HPDE6-E6E7 (cell line): Measurements from ENCODE around the gene MEX3D.

Experiments
- DNase-seq: peaks from one replicate; pipeline ENCODE4 v3.0.0; 2011; ENCODE audit warnings: missing footprints; ENCODE audit errors: extremely low spot score

MEX3D gene

DNA sequence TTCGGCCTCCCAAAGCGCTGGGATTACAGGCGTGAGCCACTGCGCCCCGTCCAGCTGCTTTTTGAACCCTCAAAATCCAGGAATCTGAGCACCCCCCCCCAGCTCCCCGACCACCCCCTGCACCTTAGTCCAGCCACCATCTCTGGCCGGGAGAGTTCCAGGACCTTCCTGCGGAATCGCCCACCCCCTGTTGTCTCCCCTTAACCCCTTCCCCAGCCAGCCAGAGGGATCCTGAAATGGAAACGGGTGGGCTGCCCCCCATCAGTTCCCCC lies 25.3 kb upstream of the MEX3D start:
- no peak for DNase-seq

DNA sequence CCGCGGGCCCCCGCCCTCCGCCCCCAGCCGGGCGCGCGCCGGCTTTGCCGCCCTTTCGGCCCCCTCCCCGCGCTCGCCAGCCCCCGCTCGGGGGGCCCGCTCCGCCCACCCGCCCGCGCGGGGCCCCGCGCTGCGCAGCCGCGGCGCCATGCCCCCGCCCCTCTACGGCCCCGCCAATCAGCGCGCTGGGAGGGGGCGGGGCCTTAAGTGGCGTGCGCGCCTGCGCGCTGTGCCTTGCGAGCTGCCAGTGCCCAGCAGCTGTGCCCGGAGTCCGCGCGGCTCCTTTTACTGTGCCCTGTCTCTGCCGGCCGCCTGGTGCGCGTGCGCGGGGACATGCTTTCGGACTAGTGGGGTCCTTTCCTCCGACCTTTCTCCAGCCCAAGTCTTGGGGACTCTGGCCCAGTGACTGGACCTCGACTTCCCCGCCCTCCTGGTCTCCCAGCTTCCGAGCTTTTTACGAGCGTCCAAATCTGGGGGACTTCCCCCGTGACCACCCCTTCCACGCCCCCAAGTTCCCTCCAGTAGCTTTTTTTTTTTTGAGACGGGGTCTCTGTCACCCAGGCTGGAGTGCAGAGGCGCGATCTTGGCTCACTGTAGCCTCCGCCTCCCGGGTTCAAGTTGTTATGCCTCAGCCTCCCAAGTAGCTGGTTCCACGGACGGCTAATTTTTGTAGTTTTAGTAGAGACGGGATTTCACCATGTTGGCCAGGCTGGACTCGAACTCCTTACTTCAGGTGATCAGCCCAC lies 24.8 kb upstream of the MEX3D start, which contains the start of gene MBD3:
Gene MBD3 (minus strand): TSS at position 111 of the 746 bp plus-strand sequence. CDS start 234 bp downstream, outside the sequence.
- DNase-seq: peak; percentile 91

- peak; percentile 87 for DNase-seq
Observed at GRCh38 chr19:1592024-1592754, 24.1 kb upstream of the MEX3D start.

GRCh38 chr19:1591421-1592023 lies 23.4 kb upstream of the MEX3D start:
- DNase-seq: no peak

- DNase-seq: no peak
Observed at GRCh38 chr19:1590641-1591397, 22.7 kb upstream of the MEX3D start.

GRCh38 chr19:1587872-1588271 lies 19.7 kb upstream of the MEX3D start:
- no peak for DNase-seq

- DNase-seq: no peak
Observed at GRCh38 chr19:1585243-1585580, 17.1 kb upstream of the MEX3D start.

DNA sequence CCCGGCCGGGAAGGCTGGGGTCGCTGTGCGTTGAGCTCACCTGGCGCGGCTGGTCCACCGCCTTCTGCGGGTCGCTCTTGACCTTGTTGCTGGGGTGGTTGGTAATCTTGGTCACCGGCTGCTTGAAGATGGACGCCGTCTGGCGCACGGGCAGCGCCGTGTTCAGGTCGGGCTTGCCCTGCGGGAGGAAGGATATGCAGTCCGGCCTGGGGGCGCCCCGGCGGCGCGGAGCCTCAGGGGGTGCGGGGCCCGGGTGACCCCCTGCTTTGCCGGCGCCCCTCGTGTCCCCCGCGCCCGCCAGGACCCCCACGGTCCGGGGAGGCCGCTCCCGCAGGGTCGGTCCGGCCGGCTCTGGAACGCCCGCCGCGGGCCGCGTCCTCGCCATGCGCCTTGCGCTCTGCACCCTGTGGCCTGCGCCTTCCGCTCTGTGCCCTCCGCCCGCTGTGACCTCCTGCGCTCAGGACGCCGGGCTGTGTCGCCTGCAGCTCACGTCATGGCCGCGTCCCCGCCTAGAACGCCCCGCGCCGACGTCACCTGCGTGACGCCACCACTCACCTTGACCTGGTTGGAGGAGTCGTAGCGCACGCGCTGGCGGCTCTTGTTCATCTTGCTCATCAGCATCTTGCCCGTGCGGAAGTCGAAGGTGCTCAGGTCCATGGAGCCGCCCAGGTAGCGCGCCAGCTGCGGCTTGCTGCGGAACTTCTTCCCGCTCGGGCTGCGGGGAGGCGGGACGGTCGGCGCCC lies 16.5 kb upstream of the MEX3D start:
- DNase-seq: no peak

DNA sequence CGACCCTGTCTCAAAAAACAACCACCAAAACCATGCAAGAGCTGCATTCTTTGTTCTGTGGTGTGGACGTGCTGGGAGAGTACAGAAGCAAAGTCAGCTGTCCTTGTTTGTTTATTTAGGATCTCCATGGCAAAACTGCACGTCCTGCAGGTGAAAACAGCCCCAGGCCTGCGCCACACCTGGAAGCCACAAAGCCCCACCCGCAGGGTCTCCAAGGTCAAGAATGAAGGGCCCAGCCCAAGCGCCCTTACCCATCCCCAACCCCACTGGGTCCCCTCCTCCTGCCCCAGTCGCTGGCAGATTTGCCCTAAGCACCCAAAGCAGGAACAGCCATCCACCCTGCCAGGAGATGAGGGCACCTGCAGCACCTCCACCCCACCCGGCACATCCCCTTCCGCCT lies 14.1 kb upstream of the MEX3D start:
- no peak for DNase-seq

DNA sequence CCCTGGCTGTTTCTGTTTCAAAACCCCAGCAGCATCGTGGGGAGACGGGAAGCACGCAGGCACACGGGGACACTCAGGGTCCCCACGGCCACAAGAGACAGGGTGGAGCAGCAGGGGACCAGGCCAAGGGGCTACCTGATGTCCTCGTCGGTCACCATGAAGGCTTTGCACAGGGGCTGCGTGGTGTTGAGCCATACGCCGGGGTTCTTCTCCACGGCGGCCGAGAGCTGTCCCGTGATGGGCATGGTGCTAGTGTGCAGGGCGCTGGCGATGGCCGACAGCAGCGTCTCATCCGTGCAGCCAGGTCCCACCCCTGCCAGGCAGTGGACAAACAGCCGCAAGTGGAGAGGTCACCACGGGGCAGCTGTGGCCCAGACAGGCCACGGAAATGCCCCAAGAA lies 12.8 kb upstream of the MEX3D start:
- no peak for DNase-seq

DNA sequence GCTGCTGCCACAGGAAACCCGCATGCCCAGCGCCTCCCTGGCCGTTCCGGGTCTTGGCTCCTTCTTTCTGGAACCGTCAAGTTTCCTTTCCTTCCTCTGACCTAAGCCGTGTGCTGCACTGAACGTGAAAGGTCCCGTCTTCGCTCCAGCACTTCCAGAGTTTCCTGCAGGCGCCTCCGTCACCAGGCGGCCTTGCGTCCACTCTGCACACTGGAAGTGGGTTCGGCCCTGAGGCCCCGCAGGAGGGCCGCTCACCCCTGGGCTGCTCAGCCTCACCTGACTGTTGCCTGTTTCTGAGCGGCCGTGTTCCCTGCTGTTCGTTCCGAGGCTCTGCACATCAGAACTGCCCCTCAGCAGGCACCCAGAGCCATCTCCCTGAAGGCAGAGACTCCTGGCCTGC lies 12.3 kb upstream of the MEX3D start:
- DNase-seq: no peak

GRCh38 chr19:1579222-1579621 lies 11.1 kb upstream of the MEX3D start:
- DNase-seq: no peak

- DNase-seq: no peak
Observed at GRCh38 chr19:1577929-1578618, 9.9 kb upstream of the MEX3D start.

DNA sequence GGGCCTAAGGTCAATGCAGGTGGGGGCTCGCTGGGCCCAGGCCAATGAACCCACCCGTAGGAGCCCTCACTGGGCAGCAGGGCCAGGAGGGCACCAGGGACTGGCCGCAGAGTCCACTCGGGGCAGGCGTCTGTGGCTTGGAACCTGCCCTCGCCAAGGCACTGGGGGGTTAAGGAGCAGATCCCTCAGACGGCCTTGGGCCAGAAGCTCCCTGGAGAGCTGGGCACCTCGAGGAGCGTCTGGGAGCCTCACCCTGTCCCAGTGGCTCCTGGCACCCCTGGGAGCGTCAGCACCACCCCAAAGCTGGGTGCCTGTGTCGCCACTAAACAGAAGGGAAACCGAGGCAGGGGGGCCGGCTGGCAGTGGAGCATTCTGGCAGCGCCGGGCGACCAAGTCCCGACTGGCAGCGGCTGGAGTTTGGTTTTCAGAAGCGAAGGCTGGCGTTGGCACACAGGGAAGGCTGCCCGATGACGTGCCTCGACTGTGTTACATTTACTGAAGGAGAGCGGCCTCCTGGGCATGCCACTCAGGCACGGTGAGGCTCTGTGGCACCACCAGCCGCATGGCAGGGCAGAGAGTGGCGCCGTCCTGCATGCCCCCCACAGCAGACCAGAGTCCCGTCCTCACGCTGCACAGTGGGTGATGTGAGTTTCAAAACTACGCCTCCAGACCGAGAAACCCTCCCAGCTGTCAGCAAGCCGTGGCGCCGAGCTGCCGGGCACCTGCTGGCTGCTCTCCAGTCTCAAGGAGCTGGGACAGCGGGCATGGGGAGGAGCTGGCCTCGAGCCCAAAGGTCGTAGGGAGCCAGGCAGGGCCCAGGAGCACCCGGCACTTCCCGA lies 9.2 kb upstream of the MEX3D start:
- DNase-seq: no peak

DNA sequence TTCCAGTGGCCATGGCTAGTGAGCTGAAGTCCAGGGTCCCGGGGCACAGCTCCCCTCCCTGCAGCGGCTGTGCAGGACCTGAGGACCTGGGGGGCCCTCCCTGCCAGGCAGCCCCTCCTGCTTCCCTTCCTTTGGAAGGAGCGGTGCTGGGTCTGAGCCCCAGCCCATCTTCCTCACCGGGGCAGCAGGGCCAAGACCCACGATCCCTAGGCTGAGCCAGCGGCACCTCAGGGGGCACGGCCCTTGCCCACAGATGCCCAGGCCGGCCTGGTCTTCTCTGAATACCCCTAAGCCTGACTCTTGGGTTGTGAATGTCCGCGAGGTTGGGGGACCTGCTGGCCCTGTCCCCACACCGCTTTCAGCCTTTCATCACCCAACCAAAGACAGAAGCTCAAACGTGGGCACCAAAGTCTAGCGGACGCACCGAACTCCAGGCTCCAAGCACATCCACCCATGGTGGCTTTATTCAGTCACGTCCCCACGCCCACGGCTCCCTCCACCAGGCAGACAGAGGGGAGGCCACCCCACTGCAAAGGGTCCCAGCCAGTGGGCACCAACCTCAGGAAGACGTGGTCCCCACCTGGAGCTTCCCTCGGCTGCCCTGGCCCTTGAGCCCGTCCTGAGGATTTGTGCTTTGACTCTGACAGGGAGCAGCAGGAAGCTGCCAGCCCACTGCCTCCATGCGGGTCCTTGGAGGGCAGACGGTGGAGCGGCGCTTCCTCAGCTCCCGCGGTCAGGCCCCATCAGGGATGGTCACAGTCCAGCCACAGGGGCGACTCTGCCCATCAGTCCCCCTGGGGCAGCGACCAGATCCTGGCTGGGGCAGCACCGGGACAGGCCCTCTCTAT lies 8.3 kb upstream of the MEX3D start:
- DNase-seq: no peak

- DNase-seq: no peak
Observed at GRCh38 chr19:1575323-1576241, 7.5 kb upstream of the MEX3D start.

DNA sequence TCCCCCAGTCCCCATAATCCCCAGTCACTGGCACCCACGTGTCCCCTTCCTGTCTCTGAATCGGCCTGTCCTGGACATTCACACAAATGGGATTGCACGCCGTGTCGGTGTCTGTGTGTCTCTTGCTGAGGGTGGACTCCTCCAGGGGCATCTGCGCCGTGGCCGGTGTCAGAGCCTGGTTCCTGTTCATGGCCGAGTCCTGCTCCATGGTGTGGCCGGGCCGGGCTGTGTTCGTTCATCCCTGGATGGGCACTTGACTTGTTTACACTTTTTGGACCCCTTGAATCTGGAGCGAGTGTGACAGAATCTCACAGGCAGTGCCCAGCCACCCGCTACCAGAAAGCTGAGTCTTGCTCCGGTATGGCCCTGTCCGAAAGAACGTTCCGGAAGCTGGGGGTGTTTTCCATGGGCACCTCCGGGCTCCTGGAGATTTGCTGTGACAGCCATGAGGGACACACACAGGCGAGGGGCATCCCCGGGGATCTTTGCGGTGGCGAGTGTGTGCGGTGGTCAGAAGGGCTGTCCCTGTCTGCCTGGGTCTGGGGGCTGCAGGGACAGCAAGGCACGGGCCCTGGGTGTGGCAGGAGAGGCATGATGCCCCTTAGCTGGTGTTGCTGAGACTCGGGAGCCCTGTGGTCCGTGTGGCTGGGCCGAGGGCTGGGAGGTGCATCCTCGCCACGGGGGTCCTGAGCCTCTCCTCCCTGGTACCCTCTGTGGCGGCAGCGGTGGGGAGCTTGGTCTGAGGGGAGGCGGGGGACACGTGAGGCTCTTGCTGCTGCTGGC lies 6.4 kb upstream of the MEX3D start:
- no peak for DNase-seq
